ENCODE results near the gene SLX9.

The SLX9 gene

GRCh38 chr21:44964381-44964780 is 24.6 kb downstream of the SLX9 start:
- H3K9ac ChIP-seq (ENCODE audit: low read depth, low read length), result no peak overlapping the region
- no peaks in the 10 kb centered on the region for H3K4me1 ChIP-seq (ENCODE audit: insufficient read depth, low read length)
- no peak overlapping the region for H3K4me3 ChIP-seq (ENCODE audit: low read length)
- no peaks in the 10 kb centered on the region for H3K27me3 ChIP-seq (ENCODE audit: insufficient read depth, low read length)
- H3K27ac ChIP-seq (ENCODE audit: low read length), result no peak overlapping the region
- H3K36me3 ChIP-seq (ENCODE audit: insufficient read depth, low read depth, low read length), result peaks cover 65% of the 10 kb centered on the region
- no peaks in the 10 kb centered on the region for H3K9me3 ChIP-seq (ENCODE audit: insufficient read depth, low read depth, low read length)

DNA sequence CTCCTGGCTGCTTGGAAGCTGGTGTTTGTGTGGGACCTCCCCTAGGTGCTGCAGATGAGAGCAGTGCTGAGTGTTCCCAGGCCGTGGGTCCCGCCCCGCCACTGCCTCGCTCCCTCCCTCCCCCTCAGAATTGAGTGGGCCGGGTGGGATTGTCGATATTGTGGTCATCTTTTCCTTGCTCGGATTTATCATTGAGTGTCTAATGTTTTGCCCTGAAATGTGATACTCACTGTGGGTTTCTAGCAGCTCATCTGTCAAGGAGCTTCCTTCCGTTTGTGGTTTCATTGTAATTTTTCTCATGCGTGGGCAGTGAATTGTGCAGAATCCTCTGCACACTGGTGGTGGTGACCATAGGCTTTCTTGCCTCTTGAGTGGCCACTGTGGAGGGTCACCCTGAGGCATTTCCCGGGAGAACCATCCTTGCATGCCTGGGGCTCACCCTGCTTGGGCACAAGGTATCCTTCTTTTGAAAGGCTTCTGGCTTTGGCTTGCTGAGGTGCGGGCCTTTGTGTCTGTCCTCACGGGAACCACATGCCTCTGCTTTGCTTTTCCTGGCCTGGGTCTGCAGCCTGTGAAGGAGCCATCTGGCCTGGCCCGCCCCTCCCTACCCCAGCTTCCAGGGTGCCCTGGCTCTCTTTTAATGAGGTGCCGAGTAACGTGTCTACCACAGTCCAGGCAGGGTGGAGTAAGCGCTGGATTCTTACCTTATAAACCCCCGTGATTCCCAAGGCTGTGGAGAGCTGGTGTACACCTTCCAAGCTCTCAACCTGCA is 25.6 kb downstream of the SLX9 start:
- H3K27ac ChIP-seq (ENCODE audit: low read length), result no peak overlapping the region
- no peak overlapping the region for H3K4me3 ChIP-seq (ENCODE audit: low read length)
- no peak overlapping the region for H3K9ac ChIP-seq (ENCODE audit: low read depth, low read length)
- H3K27me3 ChIP-seq (ENCODE audit: insufficient read depth, low read length), result no peaks in the 10 kb centered on the region
- no peaks in the 10 kb centered on the region for H3K9me3 ChIP-seq (ENCODE audit: insufficient read depth, low read depth, low read length)
- peaks cover 66% of the 10 kb centered on the region for H3K36me3 ChIP-seq (ENCODE audit: insufficient read depth, low read depth, low read length)
- H3K4me1 ChIP-seq (ENCODE audit: insufficient read depth, low read length), result no peaks in the 10 kb centered on the region

GRCh38 chr21:44966135-44967081 is 26.6 kb downstream of the SLX9 start:
- Histone ChIP-seq H3K4me3 (ENCODE audit: low read length) (no peak overlapping the region), H3K9ac (ENCODE audit: low read depth, low read length) (no peak overlapping the region), H3K36me3 (ENCODE audit: insufficient read depth, low read depth, low read length) (peaks cover 57% of the 10 kb centered on the region), H3K9me3 (ENCODE audit: insufficient read depth, low read depth, low read length) (no peaks in the 10 kb centered on the region), H3K4me1 (ENCODE audit: insufficient read depth, low read length) (no peaks in the 10 kb centered on the region), H3K27me3 (ENCODE audit: insufficient read depth, low read length) (no peaks in the 10 kb centered on the region), H3K27ac (ENCODE audit: low read length) (no peak overlapping the region)

DNA sequence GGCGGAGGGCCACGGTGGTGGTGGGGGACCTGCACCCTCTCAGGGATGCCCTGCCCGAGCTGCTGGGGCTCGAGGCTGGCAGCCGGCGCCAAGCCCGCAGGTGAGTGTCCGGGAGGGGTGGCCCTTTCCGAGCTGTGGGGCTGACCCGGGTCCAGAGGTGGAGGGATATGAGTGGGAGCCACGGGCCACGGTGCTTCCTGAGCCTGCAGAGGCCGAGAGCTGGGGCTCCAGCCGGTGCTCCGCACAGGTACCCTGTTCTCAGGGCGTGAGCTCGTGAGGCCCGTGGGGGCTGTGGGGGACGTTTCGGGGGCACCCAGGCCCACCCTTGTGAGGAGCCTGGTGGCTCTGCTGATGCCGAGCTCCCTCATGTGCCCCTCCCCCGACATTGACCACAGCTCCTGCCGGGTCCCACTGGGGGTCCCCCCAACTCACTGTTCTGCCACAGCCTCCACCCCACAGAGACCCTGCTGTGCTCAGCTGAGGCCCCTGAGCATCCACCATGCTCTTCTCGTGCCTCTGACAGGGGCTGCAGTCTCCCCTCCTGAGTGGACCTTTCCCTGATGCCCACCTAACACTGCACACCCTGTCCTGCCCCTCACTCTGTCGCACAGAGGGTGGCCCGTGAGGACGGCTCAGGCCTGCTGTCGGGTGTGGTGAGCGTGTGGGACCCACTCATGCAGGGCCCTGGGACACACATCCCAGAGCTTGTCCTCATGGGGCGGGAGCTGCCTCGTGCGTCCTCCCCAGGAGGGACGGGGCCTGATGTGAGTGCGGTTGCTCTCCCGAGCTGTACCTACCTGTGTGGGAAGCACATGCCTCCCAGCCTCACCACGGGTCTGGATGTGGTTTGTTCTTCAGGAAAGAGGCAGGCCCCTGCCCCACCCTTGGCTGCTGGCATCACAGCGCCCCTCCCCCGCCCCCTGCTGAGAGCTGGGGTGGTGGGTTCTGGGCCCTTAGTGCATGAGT is 27.5 kb downstream of the SLX9 start:
- Histone ChIP-seq H3K9ac (ENCODE audit: low read depth, low read length) (no peak overlapping the region), H3K36me3 (ENCODE audit: insufficient read depth, low read depth, low read length) (peaks cover 47% of the 10 kb centered on the region), H3K27me3 (ENCODE audit: insufficient read depth, low read length) (no peaks in the 10 kb centered on the region)

DNA sequence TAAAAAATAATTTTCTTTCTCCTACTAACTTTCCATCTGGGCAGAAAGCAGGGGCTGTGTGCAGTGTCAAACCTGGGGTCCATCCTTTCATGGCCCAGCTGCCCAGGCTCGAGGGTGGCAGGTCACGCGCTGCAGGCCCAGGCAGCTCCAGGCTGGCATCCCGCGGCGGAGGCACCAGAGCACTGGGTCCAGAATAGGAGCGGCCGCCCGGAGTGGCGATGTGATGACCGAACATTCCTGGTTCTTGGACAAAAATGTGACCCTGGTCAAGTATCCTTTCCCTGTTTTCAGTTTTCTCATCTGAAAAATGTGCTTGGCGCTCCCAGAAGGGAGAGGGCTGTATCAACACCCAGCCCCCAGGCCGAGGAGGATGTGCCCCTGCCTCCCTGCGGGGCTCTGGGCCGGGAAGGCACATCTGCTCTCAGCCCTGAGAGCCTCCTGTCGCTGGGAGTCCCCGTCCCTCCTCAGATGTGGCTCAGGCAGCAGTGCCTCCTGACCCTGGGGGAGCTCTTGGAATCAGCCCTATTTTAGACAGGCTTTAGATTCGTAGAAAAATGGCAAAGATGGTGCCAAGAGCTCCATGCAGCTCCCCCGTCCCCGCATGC is 29.3 kb downstream of the SLX9 start:
- no peaks in the 10 kb centered on the region for H3K4me1 ChIP-seq (ENCODE audit: insufficient read depth, low read length)
- H3K9ac ChIP-seq (ENCODE audit: low read depth, low read length), result no peak overlapping the region
- H3K9me3 ChIP-seq (ENCODE audit: insufficient read depth, low read depth, low read length), result no peaks in the 10 kb centered on the region
- H3K27ac ChIP-seq (ENCODE audit: low read length), result no peak overlapping the region
- H3K36me3 ChIP-seq (ENCODE audit: insufficient read depth, low read depth, low read length), result peaks cover 39% of the 10 kb centered on the region
- no peak overlapping the region for H3K4me3 ChIP-seq (ENCODE audit: low read length)
- H3K27me3 ChIP-seq (ENCODE audit: insufficient read depth, low read length), result no peaks in the 10 kb centered on the region

More for the DNA sequence above, 27.5 kb downstream of the SLX9 start:
- Histone ChIP-seq H3K27ac (ENCODE audit: low read length) (no peak overlapping the region), H3K4me3 (ENCODE audit: low read length) (no peak overlapping the region), H3K9me3 (ENCODE audit: insufficient read depth, low read depth, low read length) (no peaks in the 10 kb centered on the region), H3K4me1 (ENCODE audit: insufficient read depth, low read length) (no peaks in the 10 kb centered on the region)

- H3K36me3 ChIP-seq (ENCODE audit: insufficient read depth, low read depth, low read length), result peaks cover 46% of the 10 kb centered on the region
- no peaks in the 10 kb centered on the region for H3K27me3 ChIP-seq (ENCODE audit: insufficient read depth, low read length)
- no peak overlapping the region for H3K27ac ChIP-seq (ENCODE audit: low read length)
- H3K4me1 ChIP-seq (ENCODE audit: insufficient read depth, low read length), result no peaks in the 10 kb centered on the region
- no peaks in the 10 kb centered on the region for H3K9me3 ChIP-seq (ENCODE audit: insufficient read depth, low read depth, low read length)
- no peak overlapping the region for H3K4me3 ChIP-seq (ENCODE audit: low read length)
- H3K9ac ChIP-seq (ENCODE audit: low read depth, low read length), result no peak overlapping the region
These were observed 30.3 kb downstream of the SLX9 start for GRCh38 chr21:44969931-44970755.

GRCh38 chr21:44970766-44971671 is 31.2 kb downstream of the SLX9 start:
- H3K4me1 ChIP-seq (ENCODE audit: insufficient read depth, low read length), result no peaks in the 10 kb centered on the region
- H3K27me3 ChIP-seq (ENCODE audit: insufficient read depth, low read length), result no peaks in the 10 kb centered on the region
- H3K9ac ChIP-seq (ENCODE audit: low read depth, low read length), result no peak overlapping the region
- H3K9me3 ChIP-seq (ENCODE audit: insufficient read depth, low read depth, low read length), result no peaks in the 10 kb centered on the region
- H3K4me3 ChIP-seq (ENCODE audit: low read length), result no peak overlapping the region
- peaks cover 42% of the 10 kb centered on the region for H3K36me3 ChIP-seq (ENCODE audit: insufficient read depth, low read depth, low read length)
- no peak overlapping the region for H3K27ac ChIP-seq (ENCODE audit: low read length)

DNA sequence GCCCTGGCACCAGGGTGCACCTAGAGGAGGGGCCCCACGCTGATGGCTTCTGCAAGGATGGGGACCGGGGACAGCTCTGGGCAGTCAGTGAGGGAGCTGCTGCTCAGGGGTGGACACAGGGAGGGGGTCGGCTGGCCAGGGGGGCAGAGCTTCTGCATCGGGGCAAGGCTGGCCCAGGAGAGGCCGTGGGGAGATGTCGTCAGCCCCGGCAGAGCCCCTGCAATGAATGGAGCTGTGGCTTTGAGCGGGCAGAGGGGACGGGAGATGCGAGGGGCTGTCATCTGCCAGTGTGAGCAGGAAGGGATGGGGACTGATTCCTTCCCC is 31.8 kb downstream of the SLX9 start:
- H3K27me3 ChIP-seq (ENCODE audit: insufficient read depth, low read length), result no peaks in the 10 kb centered on the region
- H3K36me3 ChIP-seq (ENCODE audit: insufficient read depth, low read depth, low read length), result peaks cover 42% of the 10 kb centered on the region
- H3K9ac ChIP-seq (ENCODE audit: low read depth, low read length), result no peak overlapping the region
- H3K27ac ChIP-seq (ENCODE audit: low read length), result no peak overlapping the region
- no peaks in the 10 kb centered on the region for H3K4me1 ChIP-seq (ENCODE audit: insufficient read depth, low read length)
- H3K9me3 ChIP-seq (ENCODE audit: insufficient read depth, low read depth, low read length), result no peaks in the 10 kb centered on the region
- H3K4me3 ChIP-seq (ENCODE audit: low read length), result no peak overlapping the region

GRCh38 chr21:44972301-44972814 is 32.5 kb downstream of the SLX9 start:
- no peak overlapping the region for H3K27ac ChIP-seq (ENCODE audit: low read length)
- no peaks in the 10 kb centered on the region for H3K4me1 ChIP-seq (ENCODE audit: insufficient read depth, low read length)
- no peaks in the 10 kb centered on the region for H3K27me3 ChIP-seq (ENCODE audit: insufficient read depth, low read length)
- no peak overlapping the region for H3K9ac ChIP-seq (ENCODE audit: low read depth, low read length)
- H3K9me3 ChIP-seq (ENCODE audit: insufficient read depth, low read depth, low read length), result no peaks in the 10 kb centered on the region
- peaks cover 41% of the 10 kb centered on the region for H3K36me3 ChIP-seq (ENCODE audit: insufficient read depth, low read depth, low read length)
- no peak overlapping the region for H3K4me3 ChIP-seq (ENCODE audit: low read length)

GRCh38 chr21:44972821-44973220 is 33.0 kb downstream of the SLX9 start:
- Histone ChIP-seq H3K9me3 (ENCODE audit: insufficient read depth, low read depth, low read length) (no peaks in the 10 kb centered on the region), H3K4me1 (ENCODE audit: insufficient read depth, low read length) (no peaks in the 10 kb centered on the region), H3K9ac (ENCODE audit: low read depth, low read length) (no peak overlapping the region), H3K4me3 (ENCODE audit: low read length) (no peak overlapping the region), H3K27ac (ENCODE audit: low read length) (no peak overlapping the region), H3K27me3 (ENCODE audit: insufficient read depth, low read length) (no peaks in the 10 kb centered on the region), H3K36me3 (ENCODE audit: insufficient read depth, low read depth, low read length) (peaks cover 38% of the 10 kb centered on the region)

Measured in iPS-20b (cell line).